Measurements from ENCODE around the gene IGF1R. TPM values are rescaled to one million over a fixed set of nuclear protein-coding genes. Genes with fewer than 3 reads are reported as not detected.

IGF1R gene
- total RNA-seq, 2 donors from 2014 or later = 35.0 to 37.0 TPM

DNA sequence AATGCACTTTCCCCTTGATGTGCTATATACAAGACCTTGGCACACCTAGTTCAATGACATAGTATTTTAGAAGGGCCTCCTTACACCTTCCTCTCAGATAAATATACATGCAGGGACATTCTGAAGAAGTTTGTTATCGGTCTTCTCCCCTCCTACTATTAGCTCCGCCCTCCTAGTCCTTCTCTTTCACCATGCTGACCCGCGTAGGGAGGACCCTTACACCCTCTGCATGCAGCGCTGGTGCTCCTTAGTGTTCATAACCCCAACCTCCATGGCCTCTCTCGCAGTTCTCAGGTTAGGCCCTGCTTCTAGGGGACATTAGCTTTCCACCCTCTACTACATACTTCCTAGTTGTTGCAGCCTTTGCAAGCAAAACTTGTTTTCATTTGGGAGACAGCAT, 212.8 kb downstream of the IGF1R start:
- H3K27me3 ChIP-seq = no peaks in the 10 kb centered on the region
- peaks cover 4% of the 10 kb centered on the region for H3K4me1 ChIP-seq
- no peak overlapping the region for H3K9ac ChIP-seq (ENCODE audit: low read depth in 2 of 2, low read length in 2 of 2)
- TF ChIP-seq, protein P1, sequence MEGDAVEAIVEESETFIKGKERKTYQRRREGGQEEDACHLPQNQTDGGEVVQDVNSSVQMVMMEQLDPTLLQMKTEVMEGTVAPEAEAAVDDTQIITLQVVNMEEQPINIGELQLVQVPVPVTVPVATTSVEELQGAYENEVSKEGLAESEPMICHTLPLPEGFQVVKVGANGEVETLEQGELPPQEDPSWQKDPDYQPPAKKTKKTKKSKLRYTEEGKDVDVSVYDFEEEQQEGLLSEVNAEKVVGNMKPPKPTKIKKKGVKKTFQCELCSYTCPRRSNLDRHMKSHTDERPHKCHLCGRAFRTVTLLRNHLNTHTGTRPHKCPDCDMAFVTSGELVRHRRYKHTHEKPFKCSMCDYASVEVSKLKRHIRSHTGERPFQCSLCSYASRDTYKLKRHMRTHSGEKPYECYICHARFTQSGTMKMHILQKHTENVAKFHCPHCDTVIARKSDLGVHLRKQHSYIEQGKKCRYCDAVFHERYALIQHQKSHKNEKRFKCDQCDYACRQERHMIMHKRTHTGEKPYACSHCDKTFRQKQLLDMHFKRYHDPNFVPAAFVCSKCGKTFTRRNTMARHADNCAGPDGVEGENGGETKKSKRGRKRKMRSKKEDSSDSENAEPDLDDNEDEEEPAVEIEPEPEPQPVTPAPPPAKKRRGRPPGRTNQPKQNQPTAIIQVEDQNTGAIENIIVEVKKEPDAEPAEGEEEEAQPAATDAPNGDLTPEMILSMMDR (IDR thresholded peaks at IDR 0.05) = no peak
- DNase-seq = no peak
- H3K36me3 ChIP-seq = no peaks in the 10 kb centered on the region
- H3K27ac ChIP-seq = no peak overlapping the region
- H3K4me3 ChIP-seq = no peak overlapping the region
- intact Hi-C loops (cut with DNase I) = no loop called here
- no peaks in the 10 kb centered on the region for H3K9me3 ChIP-seq

DNA sequence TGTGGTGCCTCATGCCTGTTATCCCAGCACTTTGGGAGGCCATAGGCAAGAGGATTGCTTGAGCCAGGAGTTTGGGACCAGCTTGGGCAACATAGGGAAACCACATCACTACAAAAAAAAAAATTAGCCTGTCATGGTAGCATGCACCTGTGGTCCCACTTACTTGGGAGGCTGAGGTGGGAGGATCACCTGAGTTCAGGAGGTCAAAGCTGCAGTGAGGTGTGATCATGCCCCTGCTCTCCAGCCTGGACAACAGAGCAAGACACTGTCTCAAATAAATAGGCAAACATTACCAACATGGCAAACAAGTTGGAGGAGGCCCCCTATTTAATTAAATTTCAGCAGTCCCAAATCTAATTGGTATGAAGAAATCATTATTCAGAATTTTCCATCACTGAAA, 215.6 kb downstream of the IGF1R start:
- no peak overlapping the region for H3K4me3 ChIP-seq
- no peaks in the 10 kb centered on the region for H3K27me3 ChIP-seq
- DNase-seq = no peak
- H3K27ac ChIP-seq = no peak overlapping the region
- H3K36me3 ChIP-seq = no peaks in the 10 kb centered on the region
- H3K9me3 ChIP-seq = no peaks in the 10 kb centered on the region
- intact Hi-C loops (cut with DNase I) = no loop called here
- TF ChIP-seq, protein P1 (IDR thresholded peaks at IDR 0.05) = no peak
- H3K4me1 ChIP-seq = no peaks in the 10 kb centered on the region
- H3K9ac ChIP-seq (ENCODE audit: low read depth in 2 of 2, low read length in 2 of 2) = no peak overlapping the region

DNA sequence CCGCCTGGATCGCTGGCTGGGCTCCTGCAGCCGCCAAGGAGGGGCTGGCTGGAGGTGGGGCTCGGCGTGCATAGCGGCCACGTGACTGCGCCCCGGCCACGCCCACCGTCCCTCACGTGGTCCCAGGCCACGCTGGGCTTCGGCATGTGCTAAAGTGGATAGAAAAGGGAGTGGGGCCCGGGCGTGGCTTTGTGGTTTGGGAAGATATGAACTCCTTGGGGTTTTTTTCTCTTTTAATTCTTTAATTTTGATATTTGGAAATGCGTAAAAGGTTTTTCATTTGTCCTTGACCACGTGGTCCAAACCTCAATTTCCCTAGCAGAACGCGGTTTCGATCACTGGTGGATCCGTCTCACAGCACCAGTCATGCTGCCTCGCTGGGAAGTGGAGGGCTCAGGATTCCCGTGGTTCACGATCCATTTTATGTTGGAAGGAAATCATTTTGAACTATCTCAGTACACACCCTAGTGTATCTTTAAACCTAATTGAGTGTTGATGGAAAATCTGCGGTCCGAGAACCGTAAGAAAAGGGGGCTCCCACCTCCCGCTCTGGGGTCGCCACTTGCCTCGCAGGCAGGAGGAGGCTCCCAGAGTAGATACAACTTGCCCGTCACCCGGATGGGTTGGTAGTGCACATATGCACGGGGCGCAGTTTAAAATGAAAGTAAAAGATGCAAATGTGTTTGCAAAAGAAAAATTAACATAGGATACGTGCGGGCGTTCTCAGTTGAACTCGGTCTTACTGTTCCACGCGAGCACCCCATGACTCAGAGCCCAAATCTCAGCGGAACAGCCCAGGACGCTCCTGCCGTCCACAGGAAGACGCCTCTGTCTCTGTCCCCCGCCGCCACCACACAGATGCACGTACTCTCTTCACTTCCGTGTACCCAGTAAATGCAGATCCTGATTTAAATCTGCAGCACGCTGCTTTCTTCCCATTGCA, 217.3 kb downstream of the IGF1R start:
- intact Hi-C loops (cut with DNase I) = no loop called here

DNA sequence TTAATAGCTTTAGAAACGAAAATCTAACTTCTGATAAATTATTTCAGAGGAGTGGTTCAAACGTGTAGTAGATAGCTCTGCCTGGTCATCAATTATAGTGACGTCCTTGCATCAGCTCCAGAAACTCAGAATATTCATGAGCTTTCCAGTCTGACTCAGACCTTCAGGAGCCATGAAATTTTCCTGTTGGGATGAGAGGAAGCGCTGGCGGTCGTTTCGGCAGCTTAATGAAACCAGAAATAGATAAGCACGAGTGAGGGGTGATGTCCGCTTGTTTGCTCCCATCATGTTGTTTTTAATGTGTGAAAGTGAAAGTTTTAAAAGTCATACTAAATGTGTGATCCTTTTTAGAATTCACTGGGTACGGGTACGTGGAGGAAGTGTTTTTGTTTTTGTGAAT, 218.2 kb downstream of the IGF1R start:
- no peaks in the 10 kb centered on the region for H3K4me1 ChIP-seq
- H3K27me3 ChIP-seq = no peaks in the 10 kb centered on the region
- no peaks in the 10 kb centered on the region for H3K9me3 ChIP-seq
- peak overlapping the region in 1 of 2 donors; percentile 89 for H3K9ac ChIP-seq (ENCODE audit: low read depth in 2 of 2, low read length in 2 of 2)
- H3K36me3 ChIP-seq = no peaks in the 10 kb centered on the region
- TF ChIP-seq, protein P1 (IDR thresholded peaks at IDR 0.05) = no peak
- no peak for DNase-seq
- peak overlapping the region; percentile 63 for H3K27ac ChIP-seq
- H3K4me3 ChIP-seq = peak overlapping the region; percentile 36
- intact Hi-C loops (cut with DNase I) = no loop called here

More for the DNA sequence above, 217.3 kb downstream of the IGF1R start:
- H3K9me3 ChIP-seq = no peaks in the 10 kb centered on the region
- H3K4me3 ChIP-seq = peak overlapping the region; percentile 36
- peak overlapping the region; percentile 63 for H3K27ac ChIP-seq
- H3K27me3 ChIP-seq = no peaks in the 10 kb centered on the region
- TF ChIP-seq, protein P1 (IDR thresholded peaks at IDR 0.05) = no peak
- H3K9ac ChIP-seq (ENCODE audit: low read depth in 2 of 2, low read length in 2 of 2) = peak overlapping the region; percentile 48 to 89
- H3K4me1 ChIP-seq = no peaks in the 10 kb centered on the region
- H3K36me3 ChIP-seq = no peaks in the 10 kb centered on the region
- peak; percentile 80 for DNase-seq

DNA sequence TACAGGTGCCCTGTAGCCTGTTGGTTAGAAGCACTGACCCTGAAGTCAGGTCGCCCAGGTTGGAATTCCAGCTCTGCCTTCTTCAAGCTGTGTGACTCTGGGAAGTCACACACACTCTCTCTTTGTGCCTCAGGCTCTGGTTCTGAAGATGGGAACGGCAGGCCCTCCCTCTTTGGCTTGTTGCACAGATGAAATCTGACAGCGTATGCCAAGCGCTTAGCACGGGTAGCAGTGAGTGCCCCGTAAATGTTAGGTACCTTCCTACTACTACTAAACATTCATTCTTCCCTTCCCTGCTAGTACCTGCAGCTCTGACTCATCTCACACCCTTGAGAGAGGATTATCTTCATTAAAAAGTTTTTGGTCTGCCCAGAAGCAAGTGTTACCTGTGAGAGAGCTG, 220.2 kb downstream of the IGF1R start:
- H3K36me3 ChIP-seq = no peaks in the 10 kb centered on the region
- no peaks in the 10 kb centered on the region for H3K4me1 ChIP-seq
- intact Hi-C loops (cut with DNase I) = no loop called here
- H3K27me3 ChIP-seq = no peaks in the 10 kb centered on the region
- TF ChIP-seq, protein P1 (IDR thresholded peaks at IDR 0.05) = no peak
- DNase-seq = no peak
- H3K9ac ChIP-seq (ENCODE audit: low read depth in 2 of 2, low read length in 2 of 2) = no peak overlapping the region
- H3K27ac ChIP-seq = no peak overlapping the region
- H3K4me3 ChIP-seq = no peak overlapping the region
- no peaks in the 10 kb centered on the region for H3K9me3 ChIP-seq

All from colonic mucosa (tissue), 4 donors.